Measurements from ENCODE around the gene ETNK2.

Gene ETNK2, protein sequence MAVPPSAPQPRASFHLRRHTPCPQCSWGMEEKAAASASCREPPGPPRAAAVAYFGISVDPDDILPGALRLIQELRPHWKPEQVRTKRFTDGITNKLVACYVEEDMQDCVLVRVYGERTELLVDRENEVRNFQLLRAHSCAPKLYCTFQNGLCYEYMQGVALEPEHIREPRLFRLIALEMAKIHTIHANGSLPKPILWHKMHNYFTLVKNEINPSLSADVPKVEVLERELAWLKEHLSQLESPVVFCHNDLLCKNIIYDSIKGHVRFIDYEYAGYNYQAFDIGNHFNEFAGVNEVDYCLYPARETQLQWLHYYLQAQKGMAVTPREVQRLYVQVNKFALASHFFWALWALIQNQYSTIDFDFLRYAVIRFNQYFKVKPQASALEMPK

DNA sequence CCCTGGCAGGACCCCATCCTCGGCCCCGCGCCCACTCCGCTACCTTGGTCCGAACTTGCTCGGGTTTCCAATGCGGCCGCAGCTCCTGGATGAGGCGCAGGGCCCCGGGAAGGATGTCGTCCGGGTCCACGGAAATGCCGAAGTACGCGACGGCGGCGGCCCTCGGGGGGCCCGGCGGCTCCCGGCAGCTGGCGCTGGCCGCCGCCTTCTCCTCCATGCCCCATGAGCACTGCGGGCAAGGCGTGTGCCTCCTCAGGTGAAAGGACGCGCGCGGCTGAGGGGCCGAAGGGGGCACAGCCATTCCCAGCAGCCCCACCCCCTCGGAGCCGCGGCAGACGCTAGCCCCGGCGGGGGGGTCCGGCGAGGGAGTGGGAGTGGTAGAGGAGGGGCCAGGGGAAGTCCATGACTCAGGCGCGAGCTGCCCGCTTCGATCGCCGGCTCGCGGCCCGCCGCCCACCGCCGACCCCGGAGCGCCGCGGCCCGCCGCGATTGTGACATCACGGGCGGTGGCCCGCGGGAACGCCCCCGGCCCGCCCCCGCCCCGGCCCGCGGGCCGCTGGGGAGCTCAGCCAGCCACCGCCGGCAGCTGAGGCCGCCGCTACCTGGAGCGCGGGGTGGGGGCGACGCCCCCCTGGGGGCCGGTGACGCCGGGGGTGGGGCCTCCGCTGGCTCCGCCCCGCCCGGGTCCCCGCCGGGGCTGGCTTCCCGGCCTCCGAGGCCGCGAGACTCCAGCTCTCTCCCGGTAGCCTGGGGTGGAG is at the start of gene ETNK2:
Gene ETNK2 (minus strand): TSS at position 493 of the 758 bp plus-strand sequence. CDS start 192 bp downstream, at position 301.
- peak; percentile 60 to 69 for DNase-seq

DNA sequence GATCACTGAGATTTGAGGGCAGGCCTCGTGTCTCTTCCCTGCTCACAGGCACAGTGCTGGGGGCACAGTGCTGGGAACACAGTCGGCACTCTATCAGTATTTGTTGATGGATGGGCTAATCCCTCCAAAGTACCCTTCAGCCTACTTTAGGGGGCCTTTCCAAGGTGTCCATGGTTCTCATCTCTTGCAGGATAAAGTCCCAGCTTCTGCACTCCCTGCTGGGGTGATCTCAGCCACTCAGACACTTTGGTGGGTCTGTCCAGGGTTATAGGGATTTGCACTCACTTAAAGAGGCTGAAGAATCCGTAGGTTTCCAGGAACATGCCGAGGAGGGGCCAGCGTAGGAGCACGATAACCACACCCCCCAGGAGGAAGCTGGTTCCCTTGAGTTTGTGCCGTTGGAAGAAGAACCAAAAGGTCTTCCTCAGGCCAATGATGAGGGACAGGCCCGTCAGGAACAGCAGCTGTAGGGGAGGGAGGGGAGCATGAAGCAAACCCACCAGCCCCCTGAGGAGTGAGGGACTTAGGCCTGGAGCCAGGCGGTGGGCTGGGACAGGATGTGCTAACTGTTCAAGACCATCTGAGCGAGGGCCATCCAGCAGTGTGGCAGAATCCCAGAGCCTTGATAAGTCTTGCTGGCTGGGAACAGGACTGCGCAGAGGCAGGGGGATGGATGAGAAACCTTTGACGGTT is 49.6 kb upstream of the ETNK2 start:
- DNase-seq = no peak

DNA sequence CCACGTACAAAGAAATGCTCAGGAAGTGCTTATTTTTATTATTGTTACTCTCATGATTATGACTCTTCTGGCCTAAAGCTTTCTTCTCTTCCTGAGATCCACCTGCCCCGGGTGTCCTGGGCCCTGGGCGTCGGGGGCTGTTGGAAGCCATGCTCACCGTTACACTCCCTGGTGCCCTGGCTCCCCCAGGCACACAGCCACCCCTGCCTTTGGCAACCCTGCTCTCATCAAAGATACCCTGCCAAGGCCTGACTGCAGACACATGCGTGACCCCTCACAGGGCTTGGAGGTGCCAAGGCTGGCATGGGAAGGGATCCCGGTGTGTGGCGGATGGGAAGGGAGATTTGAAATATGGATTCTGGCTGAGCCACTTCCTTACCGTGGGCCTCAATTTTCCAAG is 47.7 kb upstream of the ETNK2 start:
- no peak for DNase-seq

DNA sequence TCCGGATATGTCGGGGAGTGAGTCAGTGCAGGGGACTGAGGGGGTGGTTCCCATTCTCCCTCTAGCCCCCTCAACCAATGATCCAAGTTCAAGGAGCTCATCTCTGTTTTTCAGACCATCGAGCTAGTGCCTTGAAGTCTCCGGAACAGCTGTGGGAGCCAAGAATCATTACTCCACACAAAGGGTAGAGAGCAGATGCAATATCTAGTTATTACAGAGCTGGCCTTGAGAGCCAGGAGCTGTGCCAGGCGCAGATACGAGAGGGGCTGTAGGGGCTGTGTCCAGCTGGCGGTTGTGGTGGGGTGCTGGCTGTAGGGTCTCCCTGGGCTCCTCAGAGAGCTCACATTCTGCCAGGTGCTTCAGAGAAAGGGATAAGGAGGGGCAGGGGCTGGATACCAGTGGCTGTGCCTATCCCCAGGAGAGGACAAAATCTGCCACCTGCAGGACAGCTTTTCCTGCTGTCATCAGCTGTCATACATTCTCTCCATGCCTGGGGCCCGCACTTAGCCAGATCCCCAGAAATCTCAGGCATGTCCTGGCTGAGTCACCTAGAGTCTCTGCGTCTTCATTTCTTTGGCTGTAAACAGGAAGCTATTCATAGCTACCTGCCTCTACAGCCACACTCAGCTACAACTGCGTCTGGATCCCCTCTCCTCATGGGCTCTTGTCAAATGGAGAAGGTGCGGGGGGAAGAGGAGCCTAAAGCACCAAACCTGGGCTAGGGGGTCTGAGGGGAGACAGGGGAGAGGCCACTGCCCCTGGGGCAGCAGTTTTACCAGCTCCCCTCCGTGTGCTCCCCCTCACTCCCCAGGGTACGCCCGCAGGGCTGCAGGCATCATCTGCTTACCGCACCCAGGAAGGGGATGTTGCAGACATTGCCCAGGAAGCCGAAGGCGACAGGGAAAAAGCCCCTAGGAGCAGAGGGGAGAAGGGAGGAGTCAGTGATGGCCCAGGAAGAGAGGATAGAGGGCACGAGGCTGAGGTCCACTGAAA is 46.8 kb upstream of the ETNK2 start:
- no peak for DNase-seq

DNA sequence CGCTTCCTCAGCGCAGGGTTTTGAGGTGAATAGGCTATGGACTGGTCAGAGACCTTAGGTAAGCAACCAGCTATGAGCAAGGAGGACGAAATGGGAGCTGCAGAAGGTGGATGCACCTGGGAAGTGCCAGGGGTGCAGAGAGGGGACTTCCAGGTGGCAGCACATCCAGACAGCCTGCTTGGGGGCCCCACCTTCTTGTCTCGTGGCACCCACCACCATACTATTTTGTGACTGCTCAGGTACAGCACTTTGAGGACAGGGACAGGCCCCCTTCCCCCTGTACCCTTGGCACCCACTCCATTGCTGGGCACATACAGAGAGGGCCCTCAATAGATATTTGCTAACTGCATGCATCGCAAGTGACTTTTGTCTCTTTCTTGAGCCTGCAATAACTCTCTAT is 45.2 kb upstream of the ETNK2 start:
- no peak for DNase-seq

DNA sequence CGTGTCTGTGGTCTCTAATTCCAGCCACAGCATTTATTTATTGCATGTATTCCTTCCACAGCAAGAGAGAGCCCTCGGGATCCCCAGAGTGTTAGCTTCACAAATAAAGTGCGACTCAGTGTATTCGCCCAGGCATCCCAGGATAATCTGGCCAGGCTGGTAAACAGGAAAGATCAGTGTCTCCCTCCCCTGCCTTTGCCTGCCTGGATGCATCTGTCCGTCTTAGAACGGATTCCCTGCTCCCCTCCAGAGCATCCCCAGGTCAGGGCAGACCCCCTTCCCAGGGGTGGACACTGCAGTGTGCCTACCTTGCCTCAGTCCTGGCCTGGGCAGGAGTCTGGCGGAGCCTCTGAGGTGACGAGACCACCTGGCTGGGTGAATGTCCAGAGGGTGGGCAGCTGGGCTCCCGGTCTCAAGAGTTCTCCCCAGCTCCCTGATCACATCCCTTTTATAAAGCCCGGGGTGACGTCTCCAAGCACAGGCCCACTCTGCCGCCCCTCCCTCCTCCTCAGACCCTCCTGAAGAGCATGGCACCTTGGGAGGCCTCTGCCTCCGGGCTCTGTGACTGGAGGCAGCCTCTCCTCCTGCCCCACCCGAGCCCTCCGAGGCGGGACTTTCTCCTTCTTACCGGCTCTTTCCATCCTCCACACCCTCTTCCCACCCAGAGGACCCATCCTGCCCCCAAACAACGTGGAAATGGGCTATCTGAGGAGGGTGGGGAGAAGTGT is 44.4 kb upstream of the ETNK2 start, which contains the start of gene KISS1:
Gene KISS1 (minus strand): TSS at position 424 of the 728 bp plus-strand sequence. CDS start 3,615 bp downstream, outside the sequence.
- no peak for DNase-seq

DNA sequence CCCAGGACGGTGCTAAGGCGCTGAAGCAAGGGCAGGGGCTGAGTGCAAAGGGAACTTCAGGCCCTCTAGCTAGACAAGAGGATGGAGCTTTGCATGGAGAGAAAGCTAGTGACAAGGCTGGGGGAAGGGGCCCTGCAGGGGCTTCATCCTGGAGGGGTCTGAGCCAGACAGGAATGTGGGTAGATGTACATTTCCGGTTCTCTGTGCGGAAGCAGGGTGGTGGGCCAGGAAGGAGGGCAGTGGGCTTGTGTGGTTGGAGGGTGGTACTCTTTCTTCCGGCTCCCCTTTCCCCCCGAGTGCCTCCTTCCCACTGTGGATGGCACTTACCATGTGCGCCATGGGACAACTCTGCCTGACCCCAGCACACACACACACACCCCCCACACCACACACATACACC is 42.9 kb upstream of the ETNK2 start:
- DNase-seq = no peak

DNA sequence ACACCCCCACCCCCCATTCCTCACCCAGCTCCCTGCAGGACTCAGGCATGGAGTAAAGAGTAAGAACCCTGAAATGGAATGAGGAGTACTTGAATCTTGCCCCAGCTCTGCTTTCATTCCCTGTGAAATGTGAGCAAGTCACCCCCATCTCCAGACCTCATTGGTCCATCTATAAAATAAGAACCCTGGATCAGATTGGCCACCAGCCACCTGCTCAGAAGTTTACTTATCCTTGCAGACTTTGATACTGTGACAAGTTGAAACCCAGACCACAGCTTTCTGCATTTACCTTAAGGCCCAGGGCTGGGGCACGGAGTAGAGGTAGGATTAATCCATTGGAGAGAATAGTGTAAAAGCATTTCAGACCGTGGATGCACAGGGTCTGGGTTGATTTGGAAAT is 42.2 kb upstream of the ETNK2 start:
- DNase-seq = no peak

DNA sequence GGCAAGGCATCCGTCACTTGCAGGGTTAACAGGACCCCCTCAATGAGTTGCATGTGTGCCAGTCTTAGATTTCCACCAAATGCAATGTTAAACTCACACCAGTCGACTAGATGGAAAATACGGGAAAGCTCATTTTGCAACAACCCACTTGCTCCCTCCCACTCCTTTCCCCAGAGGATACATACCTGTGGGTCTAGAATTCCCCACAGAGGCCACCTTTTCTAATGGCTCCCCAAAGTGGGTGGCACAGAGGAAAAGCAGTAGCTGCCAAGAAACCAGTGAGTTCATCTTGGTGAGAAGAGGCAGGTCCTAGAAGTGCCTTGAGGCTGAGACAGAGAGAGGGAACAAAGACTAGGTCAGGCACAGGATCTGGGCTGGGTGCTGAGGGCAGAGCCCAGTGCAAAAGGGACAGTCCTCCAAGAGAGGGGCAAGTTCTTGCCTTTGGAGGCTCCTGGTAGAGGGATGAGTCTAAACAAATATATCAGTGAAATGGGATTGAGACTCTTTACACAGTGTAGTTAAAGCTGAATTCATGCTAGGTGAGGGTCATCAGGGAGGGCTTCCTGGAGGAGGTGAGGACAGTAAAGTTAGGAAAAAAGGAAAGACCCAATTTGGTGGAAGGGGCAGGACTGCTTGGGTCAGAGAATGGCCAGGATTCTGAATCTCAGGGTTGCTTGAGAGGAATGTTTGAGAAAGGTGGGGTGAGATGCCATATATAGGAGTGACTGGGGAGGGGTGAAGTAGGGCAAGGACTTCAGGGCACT is 40.9 kb upstream of the ETNK2 start:
- no peak for DNase-seq

DNA sequence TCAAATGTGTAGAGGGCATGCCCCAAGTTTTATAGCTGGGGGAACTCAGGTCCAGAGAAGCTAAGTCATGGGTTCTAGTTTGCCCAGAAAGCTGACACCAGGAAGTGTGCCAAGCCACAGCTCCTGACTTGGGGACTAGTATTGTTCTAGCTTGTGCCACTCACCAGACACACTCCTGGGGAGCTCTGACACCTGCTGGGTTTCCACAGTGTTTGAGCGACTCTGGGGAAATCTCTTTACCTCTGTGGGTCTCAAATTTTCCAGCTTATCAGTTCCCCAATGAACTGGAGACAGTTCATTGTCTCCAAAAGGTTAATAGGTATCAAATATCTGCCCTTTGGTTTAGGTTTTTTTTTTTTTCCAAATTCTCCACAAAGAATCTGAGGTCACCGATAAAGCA is 40.2 kb upstream of the ETNK2 start:
- DNase-seq = no peak

DNA sequence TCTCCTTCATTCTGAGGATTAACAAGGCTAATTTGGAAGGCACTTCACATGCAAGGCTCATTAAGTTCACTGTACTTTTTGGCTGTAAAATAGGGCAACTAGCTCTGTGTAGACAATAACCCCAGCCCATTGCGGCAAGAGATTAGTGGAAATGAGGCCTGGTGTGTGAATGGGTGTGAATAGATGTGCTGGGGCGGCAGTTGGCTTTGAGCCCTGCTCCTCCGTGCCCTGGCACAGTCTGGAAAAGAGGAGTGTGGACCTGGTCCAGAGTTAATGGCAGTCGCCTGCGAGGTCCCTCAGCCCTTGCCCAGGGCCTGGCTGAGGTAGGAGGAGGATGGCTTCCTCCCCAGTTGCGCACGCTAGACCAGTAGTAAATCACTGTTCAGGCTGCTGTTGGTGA is 39.6 kb upstream of the ETNK2 start:
- DNase-seq = no peak

DNA sequence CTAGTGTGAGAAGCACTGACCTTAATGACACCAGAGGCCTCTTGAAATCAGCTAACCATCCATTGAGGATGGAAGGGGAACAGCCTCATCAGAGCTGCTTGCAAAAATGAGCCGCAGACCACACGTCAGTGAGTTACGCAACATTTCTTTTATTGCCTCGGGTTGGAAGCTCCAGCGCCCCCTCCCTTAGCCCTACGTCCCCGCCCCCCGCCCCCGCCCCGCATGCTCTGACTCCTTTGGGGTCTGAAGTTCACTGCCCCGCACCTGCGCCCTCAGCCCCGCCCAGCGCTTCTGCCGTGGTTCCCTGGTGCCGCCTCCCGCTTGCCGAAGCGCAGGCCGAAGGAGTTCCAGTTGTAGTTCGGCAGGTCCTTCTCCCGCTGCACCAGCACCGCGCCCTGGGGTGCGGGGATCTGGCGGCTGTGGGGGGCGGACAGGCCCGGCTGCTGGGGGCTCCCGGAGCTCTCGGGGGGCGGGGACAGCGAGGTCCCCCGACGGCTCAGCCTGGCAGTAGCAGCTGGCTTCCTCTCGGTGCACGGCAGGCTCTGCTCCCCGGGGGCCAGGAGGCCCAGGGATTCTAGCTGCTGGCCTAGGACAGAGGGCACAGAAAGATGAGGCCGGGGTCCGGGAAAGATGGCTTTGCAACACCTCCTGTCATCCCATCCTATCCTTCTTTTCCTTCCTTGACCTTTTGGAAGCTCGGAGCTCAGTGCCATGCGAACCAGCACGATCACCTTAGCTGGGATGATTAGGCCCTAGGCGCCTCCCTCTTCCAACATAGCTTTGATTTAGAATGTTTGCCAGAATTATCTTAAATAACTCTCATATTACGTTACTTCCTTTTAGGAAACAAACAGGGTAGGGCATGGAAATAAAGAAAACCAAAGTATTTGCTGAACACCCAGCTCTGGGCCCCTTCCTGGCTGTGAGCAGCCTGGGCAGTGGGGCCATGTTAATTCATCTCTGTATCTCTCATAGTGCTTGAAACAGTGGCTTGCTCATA is 38.7 kb upstream of the ETNK2 start:
- peak; percentile 13 to 18 for DNase-seq

DNA sequence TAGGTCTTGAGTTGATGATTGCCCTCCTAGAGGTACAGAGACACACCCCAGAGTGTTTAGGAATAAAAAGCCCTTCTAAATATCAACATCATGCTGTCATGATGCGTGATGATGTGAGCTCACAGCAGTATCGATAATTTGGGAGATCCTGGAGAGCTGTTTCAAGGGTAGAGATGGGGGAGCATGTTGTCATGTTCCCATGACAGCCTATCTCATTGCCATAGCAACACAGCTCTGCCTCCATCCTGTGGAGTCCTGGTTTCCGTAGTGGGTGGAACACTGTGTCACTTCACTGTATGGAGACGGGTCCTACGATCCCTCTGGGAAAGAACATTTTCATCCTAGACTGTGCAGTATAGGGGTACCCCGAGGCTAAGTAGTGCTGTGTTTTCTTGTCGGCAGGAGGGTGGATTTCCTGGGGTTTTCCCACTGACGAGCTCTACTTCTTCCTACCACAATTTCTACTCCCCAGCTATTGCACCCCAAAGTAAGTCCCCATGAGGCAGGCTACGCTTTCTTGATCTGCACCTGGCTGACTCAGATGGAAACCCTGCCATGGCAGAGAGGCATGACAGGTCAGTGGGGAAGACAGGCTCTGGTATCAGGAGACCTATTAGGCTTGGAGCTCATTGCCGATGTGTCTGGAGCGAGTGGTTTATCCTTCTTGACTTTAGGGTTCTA is 37.3 kb upstream of the ETNK2 start:
- DNase-seq = no peak

DNA sequence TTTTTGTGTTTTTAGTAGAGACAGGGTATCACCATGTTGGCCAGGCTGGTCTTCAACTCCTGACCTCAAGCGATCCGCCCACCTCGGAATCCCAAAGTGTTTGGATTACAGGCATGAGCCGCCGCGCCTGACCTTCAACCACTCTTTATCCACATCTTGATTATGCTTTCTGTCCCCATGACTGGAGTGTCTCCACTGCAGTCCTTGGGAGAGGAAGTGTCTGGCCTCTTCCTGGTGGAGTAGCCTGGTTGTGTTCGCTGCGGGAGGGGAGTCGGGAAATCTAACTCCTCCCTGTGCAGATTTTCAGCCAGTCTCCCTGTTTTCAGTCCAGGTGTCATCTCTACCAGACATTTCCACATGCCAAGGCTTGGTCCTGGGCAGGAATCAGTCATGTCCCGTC is 34.8 kb upstream of the ETNK2 start:
- DNase-seq = no peak

DNA sequence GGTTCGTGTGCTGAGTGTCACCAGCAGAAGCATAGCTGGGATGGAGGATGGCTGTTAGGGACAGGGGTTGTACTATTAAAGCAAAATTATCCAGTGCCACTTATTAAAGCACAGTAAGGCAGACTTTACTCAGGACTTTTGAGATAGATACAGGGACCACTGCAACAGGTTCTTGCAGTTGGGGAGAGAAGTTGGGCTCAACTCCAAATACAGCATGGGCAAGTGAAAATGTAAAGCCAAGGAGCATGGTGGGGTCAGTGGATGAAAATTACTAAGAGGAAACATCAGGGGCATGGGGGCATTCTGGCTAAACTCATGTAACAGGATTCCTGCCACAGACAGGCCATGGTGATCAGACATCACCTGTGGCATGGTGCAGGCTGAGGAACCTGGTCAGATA is 29.3 kb upstream of the ETNK2 start:
- DNase-seq = no peak

DNA sequence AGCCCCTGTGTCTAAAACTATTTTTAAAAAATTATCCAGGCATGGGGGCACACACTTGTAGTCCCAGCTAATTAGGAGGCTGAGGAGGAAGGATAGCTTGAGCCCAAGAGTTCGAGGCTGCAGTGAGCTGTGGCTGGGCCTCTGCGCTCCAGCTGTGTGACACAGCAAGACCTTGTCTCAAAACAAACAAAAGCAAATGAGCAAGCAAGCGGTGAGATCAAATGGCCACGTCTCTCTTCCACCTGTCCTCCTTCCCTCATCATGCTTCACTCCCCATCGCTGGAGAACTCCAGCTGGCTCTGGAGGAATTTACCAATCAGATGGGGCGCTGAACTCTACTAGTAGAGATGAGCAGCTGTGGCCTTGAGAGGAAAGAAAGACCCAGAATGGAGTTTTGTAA is 28.3 kb upstream of the ETNK2 start:
- no peak for DNase-seq

DNA sequence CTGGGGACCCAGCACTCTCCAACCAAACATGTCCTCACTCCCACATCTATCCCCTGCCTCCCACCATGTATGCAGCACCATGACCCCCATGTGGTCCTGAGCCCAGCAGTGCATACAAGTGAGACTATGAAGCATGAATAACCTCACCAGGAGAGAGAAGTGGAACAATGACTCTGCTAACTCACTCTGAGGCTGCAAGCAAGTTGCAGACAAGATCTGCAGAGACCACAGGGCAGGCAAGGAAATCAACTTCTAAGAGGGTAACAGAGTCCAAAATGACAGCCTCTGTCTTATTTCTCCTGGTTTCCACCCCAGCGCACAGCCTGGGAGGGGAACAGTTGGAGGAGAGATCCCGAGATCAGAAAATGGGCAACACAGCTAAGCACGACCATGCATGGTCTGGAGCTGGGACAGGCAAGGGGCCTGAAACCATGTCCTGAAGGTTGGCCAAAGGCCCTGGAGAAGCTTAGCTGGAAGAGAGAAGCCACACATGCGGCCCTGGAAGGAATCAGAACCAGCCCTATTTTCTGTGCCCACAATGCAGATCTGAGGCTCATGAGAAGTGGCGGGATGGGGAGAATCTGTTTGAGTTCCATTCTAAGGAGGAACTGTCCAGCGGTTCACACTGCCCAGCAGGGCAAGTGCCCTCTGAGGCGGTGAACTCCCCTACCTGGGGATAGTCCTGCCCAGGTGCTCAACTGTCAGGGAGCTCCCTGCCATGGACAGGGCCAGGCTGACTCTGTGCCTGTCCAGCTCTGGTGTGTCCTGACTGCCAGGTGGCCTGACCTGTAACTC is 26.8 kb upstream of the ETNK2 start:
- no peak for DNase-seq

DNA sequence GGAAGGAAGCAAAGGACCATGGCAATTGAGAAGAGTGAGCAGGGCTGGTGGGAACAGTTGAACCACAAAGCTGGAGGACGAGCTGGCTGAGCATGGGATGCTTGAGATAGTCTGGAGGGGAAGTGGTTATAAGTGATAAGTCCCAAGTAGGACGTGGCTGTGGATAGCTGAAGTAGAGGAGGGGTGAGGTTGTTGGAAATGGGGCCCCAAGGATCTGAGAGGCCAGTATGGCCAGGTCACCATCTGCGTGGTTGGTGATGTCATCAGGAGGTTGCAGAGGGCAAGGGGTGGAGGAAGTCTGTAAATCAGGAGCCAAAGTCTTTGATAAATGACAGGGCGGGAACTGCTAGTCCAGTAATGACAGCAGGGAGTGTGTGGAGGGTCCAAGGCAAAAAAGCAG is 25.3 kb upstream of the ETNK2 start:
- no peak for DNase-seq
